ENCODE measurements around the gene MARK2.

DNA sequence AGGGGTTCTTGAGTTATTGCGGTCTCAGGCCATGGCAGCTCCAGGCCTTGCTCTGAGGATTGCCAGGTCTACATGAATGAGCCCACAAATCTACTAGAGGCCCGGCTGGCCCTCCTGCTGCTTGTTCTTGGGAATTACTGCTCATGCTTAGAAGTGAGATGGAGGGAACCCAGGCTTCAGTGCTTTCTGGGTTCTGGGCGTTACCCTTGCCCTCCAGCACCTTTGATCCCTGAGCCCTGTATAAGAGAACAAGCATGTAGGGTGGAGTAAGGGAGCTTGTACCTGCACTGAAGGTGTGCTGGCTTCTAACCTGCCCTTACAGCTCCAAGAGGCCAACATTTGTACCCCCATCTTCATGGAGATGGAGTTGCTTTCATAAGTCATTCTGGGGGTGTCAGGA is 103.9 kb downstream of the MARK2 start:
- TF ChIP-seq EZH2phosphoT487 (IDR thresholded peaks at IDR 0.05; ENCODE audit: borderline replicate concordance) = no peak
- TF ChIP-seq, protein P1, sequence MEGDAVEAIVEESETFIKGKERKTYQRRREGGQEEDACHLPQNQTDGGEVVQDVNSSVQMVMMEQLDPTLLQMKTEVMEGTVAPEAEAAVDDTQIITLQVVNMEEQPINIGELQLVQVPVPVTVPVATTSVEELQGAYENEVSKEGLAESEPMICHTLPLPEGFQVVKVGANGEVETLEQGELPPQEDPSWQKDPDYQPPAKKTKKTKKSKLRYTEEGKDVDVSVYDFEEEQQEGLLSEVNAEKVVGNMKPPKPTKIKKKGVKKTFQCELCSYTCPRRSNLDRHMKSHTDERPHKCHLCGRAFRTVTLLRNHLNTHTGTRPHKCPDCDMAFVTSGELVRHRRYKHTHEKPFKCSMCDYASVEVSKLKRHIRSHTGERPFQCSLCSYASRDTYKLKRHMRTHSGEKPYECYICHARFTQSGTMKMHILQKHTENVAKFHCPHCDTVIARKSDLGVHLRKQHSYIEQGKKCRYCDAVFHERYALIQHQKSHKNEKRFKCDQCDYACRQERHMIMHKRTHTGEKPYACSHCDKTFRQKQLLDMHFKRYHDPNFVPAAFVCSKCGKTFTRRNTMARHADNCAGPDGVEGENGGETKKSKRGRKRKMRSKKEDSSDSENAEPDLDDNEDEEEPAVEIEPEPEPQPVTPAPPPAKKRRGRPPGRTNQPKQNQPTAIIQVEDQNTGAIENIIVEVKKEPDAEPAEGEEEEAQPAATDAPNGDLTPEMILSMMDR (IDR thresholded peaks at IDR 0.05 in 2 of 3, conservative IDR thresholded peaks at IDR 0.05 in 1 of 3; ENCODE audit: borderline replicate concordance in 1 of 3, insufficient read depth in 1 of 3, low read depth in 2 of 3, low read length in 2 of 3) = no peak
- TF ChIP-seq POLR2AphosphoS5 (IDR thresholded peaks at IDR 0.05; ENCODE audit: low read depth, low read length) = no peak
- TF ChIP-seq, protein P2, sequence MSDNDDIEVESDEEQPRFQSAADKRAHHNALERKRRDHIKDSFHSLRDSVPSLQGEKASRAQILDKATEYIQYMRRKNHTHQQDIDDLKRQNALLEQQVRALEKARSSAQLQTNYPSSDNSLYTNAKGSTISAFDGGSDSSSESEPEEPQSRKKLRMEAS (IDR thresholded peaks at IDR 0.05) = no peak
- TF ChIP-seq POLR2A (IDR thresholded peaks at IDR 0.05; ENCODE audit: borderline replicate concordance, extremely low read depth, insufficient read depth, insufficient read length) = no peak
- TF ChIP-seq EZH2 (IDR thresholded peaks at IDR 0.05) = no peak
- no peak for TF ChIP-seq TCF7L2 (IDR thresholded peaks at IDR 0.05; ENCODE audit: borderline replicate concordance, extremely low read depth, insufficient read depth, insufficient read length)
- TF ChIP-seq, protein P3, sequence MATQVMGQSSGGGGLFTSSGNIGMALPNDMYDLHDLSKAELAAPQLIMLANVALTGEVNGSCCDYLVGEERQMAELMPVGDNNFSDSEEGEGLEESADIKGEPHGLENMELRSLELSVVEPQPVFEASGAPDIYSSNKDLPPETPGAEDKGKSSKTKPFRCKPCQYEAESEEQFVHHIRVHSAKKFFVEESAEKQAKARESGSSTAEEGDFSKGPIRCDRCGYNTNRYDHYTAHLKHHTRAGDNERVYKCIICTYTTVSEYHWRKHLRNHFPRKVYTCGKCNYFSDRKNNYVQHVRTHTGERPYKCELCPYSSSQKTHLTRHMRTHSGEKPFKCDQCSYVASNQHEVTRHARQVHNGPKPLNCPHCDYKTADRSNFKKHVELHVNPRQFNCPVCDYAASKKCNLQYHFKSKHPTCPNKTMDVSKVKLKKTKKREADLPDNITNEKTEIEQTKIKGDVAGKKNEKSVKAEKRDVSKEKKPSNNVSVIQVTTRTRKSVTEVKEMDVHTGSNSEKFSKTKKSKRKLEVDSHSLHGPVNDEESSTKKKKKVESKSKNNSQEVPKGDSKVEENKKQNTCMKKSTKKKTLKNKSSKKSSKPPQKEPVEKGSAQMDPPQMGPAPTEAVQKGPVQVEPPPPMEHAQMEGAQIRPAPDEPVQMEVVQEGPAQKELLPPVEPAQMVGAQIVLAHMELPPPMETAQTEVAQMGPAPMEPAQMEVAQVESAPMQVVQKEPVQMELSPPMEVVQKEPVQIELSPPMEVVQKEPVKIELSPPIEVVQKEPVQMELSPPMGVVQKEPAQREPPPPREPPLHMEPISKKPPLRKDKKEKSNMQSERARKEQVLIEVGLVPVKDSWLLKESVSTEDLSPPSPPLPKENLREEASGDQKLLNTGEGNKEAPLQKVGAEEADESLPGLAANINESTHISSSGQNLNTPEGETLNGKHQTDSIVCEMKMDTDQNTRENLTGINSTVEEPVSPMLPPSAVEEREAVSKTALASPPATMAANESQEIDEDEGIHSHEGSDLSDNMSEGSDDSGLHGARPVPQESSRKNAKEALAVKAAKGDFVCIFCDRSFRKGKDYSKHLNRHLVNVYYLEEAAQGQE (IDR thresholded peaks at IDR 0.05; ENCODE audit: low read depth) = no peak
